ENCODE measurements around the gene WDR62. TPM values are rescaled to one million over a fixed set of nuclear protein-coding genes. Genes with fewer than 3 reads are reported as not detected.
A peak's percentile ranks its signal among the peaks of the same experiment; 100 is the strongest.

Gene WDR62
- polyA plus RNA-seq, 3 donors from 2014 or later = 0.12 to 0.77 TPM; not detected in 1

DNA sequence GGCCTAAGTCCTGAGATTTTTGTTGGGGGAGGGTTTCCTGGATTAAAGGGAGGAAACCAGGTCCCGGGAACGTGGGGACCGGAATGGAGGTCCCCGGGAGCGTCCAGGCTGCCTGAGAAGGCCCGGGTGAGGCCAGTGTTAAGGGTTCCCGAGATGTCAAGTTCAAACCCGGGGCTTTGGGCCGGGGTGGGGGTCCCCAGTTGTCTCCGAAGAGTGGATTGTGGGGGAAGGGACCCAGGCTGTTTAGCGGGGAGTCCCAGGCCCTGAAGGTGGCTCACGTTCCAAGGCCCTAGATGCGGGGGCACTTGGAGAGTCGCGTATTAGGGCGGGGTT is 97.3 kb downstream of the WDR62 start:
- no peaks in the 10 kb centered on the region for H3K9me3 Mint-ChIP-seq
- peaks cover 9 to 23% (median 12%) of the 10 kb centered on the region in 3 donors for H3K36me3 Mint-ChIP-seq
- DNase-seq = no peak
- peaks cover 6 to 13% of the 10 kb centered on the region in 2 donors for H3K4me1 Mint-ChIP-seq
- peaks cover 0 to 4% (median 0%) of the 10 kb centered on the region in 3 donors for H3K27me3 Mint-ChIP-seq (ENCODE audit: low read depth in 3 of 3)
- H3K27ac Mint-ChIP-seq = no peak overlapping the region
- H3K4me3 Mint-ChIP-seq = no peak overlapping the region

DNA sequence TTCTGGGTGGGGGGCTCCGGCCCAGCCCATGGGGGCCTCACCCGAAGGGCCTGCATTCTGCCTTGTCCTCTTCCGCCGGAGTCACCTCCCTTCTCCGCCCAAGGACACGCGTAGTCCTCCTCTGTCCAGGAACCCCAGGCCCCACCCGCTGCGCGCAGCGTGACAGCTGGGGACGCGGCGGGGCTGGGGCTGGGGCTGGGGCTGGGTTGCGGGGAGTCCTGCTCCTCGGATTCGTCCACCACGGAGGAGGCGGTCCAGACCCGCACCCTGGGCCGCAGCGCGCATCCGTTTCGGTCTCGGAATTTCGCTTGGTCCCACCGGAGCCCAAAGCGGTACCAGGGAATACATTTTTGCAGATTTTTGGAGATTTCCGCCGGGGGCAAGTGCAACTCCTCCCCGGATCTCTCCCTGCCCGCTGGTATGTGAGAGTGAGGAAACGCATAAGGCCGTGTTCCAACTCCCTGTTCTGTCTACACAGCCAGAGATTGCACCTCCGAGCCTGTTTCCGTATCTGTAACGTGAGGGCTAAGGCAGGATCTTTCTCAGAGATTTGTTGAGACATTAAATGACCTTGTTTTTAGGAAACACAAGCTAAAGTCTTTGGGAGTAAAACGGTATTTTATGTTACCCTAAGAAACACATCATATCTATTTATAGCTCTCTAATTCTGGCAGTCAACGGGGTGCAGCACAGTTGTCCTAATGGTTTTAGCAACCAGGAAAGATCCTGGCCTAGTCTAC is 97.8 kb downstream of the WDR62 start, which contains the start of gene COX7A1:
Gene COX7A1, minus strand, starts transcription at position 96 of the 740 bp plus-strand sequence. Its CDS starts 40 bp downstream, at position 56.
- peak within 1 kb of the TSS in 2 of 6 donors; percentile 40 to 49 for H3K27ac Mint-ChIP-seq
- H3K4me3 Mint-ChIP-seq = peak within 1 kb of the TSS in 2 of 5 donors; percentile 5 to 6
- H3K36me3 Mint-ChIP-seq = peaks cover 5 to 19% (median 10%) of the 10 kb centered on the region in 3 donors
- DNase-seq = no peak
- H3K27me3 Mint-ChIP-seq (ENCODE audit: low read depth in 3 of 3) = peaks cover 0 to 1% (median under 1%) of the 10 kb centered on the region in 3 donors
- no peaks in the 10 kb centered on the region for H3K9me3 Mint-ChIP-seq
- peaks cover 6 to 13% of the 10 kb centered on the region in 2 donors for H3K4me1 Mint-ChIP-seq

DNA sequence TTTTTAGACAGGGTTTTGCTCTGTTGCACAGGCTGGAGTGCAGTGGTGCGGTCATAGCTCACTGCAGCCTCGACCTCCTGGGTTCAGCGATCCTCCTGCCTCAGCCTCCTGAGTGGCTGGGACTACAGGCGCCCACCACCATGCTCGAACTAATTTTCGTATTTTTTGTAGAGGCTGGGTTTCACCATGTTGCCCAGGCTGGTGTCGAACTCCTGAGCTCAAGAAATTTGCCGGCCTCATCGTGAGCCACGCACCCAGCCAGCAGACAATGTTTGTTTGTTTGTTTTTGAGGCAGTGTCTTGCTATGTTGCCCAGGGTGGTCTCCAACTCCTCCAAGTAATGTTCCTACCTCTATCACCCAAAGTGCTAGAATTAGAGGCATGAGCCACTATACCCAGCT is 98.4 kb downstream of the WDR62 start:
- Mint-ChIP-seq H3K36me3 (peaks cover 5 to 19% (median 10%) of the 10 kb centered on the region in 3 donors), H3K4me3 (no peak overlapping the region), H3K4me1 (peaks cover 6 to 13% of the 10 kb centered on the region in 2 donors), H3K9me3 (no peaks in the 10 kb centered on the region), H3K27me3 (ENCODE audit: low read depth in 3 of 3) (peaks cover 0 to 2% (median 1%) of the 10 kb centered on the region in 3 donors), H3K27ac (no peak overlapping the region)
- DNase-seq = no peak

Other genes starting within 250 kb of the WDR62 start
- not detected for gene PRODH2, start 242.1 kb upstream of the WDR62 start, polyA plus RNA-seq
- not detected for gene NPHS1, start 202.4 kb upstream of the WDR62 start, polyA plus RNA-seq
- gene KIRREL2, start 198.0 kb upstream of the WDR62 start, polyA plus RNA-seq = under 1 TPM in 1 of 3 donors, not detected in 2; 0.19 TPM
- gene APLP1, start 186.3 kb upstream of the WDR62 start, polyA plus RNA-seq = under 1 TPM in 1 of 3 donors, not detected in 2; 0.72 TPM
- 1 to 10 TPM; 2.7 to 8.0 (median 2.9) TPM for gene NFKBID, start 154.4 kb upstream of the WDR62 start, polyA plus RNA-seq
- gene HCST, start 152.4 kb upstream of the WDR62 start, polyA plus RNA-seq = 1,000 to 10,000 TPM; 1,885 to 2,801 (median 2,654) TPM
- 1,000 to 10,000 TPM; 2,771 to 3,312 (median 2,871) TPM for gene TYROBP, start 146.6 kb upstream of the WDR62 start, polyA plus RNA-seq
- under 1 TPM; 0.17 to 0.62 (median 0.32) TPM for gene LRFN3, start 118.5 kb upstream of the WDR62 start, polyA plus RNA-seq
- 10 to 100 TPM; 44.7 to 51.0 (median 48.3) TPM for gene SDHAF1, start 59.7 kb upstream of the WDR62 start, polyA plus RNA-seq
- not detected for gene SYNE4, start 46.1 kb upstream of the WDR62 start, polyA plus RNA-seq
- 10 to 100 TPM; 27.2 to 34.6 (median 30.0) TPM for gene ALKBH6, start 40.7 kb upstream of the WDR62 start, polyA plus RNA-seq
- under 1 TPM in 2 of 3 donors, not detected in 1; 0.07 to 0.55 TPM for gene CLIP3, start 22.0 kb upstream of the WDR62 start, polyA plus RNA-seq
- 10 to 100 TPM in 2 of 3 donors, 1 to 10 TPM in 1; 3.2 to 10.7 (median 10.1) TPM for gene THAP8, start 612 bp upstream of the WDR62 start, polyA plus RNA-seq
- not detected for gene OVOL3, start 56.2 kb downstream of the WDR62 start, polyA plus RNA-seq
- 100 to 1,000 TPM; 102 to 136 (median 127) TPM for gene POLR2I, start 60.0 kb downstream of the WDR62 start, polyA plus RNA-seq
- 100 to 1,000 TPM; 341 to 445 (median 385) TPM for gene TBCB, start 60.6 kb downstream of the WDR62 start, polyA plus RNA-seq
- 100 to 1,000 TPM; 176 to 253 (median 225) TPM for gene CAPNS1, start 85.2 kb downstream of the WDR62 start, polyA plus RNA-seq
- gene COX7A1, start 97.5 kb downstream of the WDR62 start, polyA plus RNA-seq = not detected
- gene ZNF565, start 159.8 kb downstream of the WDR62 start, polyA plus RNA-seq = 1 to 10 TPM; 2.9 to 7.6 (median 2.9) TPM
- 10 to 100 TPM; 18.6 to 50.6 (median 25.9) TPM for gene ZNF146, start 160.2 kb downstream of the WDR62 start, polyA plus RNA-seq